Cortex of kidney (tissue), 1 donor: ENCODE results near the gene SFXN5.

ENCODE experiments used
- DNase-seq: peaks from one replicate; lab custom pipeline; 2025; lab: John Stamatoyannopoulos, UW

SFXN5 gene

DNA sequence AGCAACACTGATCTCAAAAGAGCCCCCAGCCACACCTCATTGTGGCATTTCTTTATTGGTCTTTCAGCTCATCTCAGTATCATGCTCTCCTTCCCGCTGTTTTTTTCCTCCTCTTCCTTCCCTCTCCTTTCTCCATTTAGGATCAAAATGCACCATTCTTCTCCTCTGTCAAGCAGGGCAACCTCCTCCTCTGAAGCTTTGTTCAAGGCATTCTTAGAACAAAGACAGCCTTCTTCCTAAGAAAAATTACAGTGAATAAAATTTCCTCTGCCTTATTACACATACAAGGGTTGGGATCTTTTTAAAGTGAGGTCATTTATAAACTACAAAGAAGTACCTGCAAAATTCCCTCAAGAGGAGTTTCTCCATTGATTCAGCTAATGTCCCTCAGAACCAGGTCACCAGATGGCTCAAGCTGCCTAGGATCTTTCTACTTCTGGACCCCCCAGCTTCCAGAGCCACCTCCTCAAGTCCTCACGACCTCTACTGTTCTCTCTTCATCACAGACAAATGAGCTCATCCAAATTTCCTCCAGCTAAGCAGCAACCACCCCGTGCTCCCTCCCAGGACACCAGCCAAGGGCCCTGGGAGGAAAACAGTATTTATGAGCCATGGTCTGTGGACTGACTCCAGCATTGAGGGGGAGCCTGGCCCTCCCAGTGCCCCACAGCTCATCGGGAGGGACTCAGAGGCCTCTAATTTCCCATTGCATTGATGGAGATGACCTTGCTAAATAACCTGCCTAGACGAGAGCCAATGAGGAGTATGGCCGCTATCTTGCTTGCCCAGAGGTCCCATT lies 18.0 kb downstream of the SFXN5 start:
- no peak for DNase-seq

DNA sequence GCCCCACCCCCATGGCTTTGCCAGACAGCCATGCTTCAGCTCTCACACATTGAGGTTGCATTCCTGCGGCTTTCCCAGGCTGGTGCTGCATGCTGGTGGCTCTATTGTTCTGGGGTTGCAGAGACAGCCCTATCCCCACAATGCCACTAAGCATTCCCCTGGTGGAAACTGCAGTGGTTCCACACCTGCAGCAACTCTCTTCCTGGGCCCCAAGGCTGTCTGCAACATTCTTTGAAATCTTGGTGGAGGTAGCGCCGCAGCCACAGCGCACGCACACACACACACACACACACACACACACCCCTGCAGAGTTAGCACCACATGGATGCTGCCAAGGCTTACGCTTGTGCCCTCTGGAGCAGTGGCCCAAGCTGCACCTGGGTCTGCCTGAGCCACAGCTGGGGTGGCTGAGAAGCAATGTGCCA lies 21.4 kb downstream of the SFXN5 start:
- no peak for DNase-seq

DNA sequence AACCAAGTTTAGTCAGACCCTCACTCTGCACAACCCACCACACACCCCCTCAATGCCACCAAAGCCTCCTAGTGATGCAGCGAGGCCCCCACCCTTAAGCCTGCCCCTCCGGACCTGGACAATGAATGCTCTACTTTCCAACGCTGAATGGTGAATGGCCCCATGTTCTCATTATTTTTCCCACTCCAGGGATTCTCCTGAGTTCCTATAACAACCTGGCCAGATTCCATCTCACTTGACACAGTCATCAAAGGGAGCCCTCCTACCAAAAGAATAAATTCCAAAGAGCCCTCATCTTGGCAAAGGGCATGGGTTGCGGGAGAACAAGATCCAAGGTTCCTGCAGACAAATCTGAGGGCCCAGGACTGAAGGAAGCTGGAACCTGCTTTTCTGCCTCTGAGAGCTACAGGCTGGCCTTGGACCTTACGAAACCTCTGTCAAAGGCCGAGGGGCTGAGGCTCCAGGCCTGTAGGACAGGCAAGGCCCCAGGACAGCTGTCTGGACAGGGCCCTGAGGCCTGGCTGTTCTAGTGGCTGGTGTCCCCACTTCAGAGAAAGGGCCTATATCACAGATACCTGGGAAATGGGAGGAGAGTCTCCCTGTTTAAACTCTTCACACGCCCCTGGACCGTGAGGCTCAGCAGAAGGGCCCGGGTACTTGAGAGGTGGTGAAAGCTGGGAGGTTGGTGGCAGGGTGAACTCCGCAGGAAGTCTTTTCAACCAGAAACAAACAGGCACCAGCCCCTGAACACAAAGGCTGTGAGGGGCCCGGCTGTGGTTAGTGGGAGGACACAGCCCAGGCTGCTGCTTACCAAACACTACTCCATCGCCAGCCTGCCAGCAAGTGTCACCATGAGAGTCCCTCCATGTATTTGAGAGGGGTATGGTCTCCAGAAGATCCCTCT lies 27.3 kb downstream of the SFXN5 start:
- DNase-seq, result no peak

DNA sequence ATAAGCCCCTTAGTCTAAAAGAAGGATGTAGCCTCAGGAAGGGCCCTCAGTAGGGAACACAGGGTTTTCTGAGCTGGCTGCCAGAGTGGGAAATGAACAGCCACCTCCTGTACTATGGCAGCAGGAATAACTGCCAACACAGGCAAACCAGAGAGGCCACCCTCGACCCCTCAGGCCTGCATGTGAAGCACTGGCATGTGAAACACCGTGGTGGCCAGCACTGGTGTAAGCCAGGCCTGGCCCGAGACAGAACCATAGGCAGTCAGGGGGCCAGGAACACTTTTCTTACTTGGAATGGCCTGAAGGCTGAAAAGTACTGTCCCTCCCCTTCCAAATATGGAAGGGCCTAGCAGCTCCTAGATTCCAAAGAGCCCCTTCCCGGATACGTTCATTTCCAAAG lies 28.2 kb downstream of the SFXN5 start:
- no peak for DNase-seq

DNA sequence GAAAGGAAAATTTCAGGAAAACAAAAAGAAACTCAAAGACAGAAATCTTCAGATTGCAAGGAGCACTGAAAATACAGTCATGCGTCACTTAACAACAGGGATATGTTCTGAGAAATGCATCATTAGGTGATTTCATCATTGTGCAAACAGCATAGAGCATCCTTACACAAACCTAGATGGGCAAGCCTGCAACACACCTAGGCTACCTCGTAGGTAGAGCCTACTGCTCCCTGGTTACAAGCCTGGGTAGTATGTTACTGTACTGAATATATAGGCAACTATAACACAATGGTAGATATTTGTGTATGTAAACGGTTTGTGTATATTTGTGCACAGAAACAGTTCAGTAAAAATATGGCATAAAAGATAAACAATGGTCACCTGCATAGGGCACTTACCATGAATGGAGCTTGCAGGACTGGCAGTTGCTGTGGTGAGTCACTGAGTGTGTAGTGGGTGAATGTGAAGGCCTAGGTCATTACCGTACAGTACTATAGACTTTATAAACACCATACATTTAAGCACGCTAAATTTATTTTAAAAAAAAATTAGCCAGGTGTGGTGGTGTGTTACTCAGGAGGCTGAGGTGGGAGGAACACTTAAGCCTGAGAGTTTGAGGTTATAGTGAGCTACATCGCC lies 33.4 kb downstream of the SFXN5 start:
- DNase-seq, result no peak

DNA sequence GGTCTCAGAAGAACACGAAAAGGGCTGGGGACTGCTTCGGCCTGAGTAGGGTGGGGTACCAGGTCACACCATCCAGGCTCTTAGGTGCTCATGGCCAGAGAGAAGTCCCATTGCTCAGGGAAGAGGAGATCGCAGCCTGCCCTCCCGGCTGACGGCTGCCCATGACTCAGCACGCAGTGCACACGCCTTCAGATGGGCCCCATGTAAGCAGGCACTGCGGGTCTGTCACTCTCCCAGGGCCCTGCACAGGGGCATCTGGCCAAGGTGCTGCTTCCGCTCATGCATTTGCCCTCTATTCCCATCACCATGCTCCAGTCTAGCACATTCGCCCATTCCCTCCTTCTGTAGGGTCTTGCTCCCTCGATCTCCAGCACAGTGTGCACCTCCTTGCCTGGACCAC lies 34.7 kb downstream of the SFXN5 start:
- DNase-seq, result no peak

DNA sequence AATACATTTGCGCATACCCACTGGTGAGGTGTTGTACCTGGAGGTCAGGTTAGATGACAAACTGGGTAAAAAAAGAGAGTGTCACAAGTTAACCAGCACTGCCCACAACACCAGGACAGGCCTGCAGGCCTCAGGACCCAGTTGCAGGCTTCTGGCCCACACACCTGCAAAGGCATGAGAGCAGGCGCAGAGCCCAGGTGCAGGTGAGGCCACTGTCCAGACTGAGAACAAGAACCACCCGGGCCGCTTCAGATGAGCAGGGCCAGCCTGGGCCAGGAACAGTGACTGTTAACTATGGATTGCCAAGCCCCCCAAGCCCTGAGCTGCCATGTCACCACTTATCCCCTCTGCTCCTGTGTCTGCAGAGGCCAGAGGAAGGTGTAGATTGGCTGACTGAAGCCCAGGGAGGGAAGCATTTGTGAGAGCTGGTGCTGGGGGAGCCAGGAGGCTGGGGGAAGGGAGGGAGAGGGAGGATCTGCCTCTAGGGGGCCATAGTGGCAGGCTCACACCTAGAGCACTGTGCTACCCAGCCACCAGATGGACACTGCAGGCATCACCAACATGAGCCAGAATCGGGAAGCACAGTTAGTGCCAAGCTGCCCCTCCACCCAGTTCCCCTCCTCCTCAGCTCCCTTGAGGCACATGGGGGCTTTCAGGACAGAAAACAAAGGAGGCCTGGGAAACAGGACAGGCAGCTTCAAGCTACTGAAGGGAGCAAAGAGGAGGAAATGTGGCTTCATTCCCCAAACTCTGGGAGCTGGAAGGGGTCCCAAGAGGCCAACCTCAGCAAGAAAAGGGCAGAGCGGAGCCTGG lies 35.4 kb downstream of the SFXN5 start:
- DNase-seq, result no peak

DNA sequence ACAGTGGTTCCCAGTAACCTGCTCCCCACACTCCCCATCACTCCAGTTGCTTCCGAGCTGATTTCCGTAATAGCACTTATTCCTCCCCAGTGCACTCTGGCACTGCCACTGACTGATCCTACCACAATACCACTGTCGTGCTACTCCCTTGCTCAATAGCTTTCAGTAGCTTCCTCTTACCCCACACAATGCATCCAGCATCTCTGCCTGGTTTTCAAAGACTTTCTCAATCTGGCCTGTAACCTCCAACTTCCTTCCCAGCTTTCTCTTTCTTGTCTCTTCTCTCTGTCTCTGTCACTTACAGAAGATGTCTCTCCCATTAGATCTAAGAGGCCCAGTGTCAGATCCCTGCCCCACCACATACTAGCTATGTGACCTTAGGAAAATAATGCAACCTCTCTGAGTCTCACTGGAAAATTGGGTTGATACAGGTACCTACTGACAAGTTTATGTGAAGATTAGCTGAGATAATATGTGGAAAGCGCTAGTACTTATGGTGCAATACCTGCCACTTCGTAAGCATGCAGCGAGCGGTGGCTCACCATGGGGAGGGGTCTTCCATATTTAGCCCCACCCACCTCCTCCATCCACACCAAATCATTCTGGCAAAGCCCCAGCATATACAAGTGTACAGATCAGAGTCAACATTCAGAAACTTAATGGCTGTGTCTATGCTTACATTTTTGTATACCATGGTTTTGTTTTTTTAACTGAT lies 36.7 kb downstream of the SFXN5 start:
- DNase-seq, result no peak

DNA sequence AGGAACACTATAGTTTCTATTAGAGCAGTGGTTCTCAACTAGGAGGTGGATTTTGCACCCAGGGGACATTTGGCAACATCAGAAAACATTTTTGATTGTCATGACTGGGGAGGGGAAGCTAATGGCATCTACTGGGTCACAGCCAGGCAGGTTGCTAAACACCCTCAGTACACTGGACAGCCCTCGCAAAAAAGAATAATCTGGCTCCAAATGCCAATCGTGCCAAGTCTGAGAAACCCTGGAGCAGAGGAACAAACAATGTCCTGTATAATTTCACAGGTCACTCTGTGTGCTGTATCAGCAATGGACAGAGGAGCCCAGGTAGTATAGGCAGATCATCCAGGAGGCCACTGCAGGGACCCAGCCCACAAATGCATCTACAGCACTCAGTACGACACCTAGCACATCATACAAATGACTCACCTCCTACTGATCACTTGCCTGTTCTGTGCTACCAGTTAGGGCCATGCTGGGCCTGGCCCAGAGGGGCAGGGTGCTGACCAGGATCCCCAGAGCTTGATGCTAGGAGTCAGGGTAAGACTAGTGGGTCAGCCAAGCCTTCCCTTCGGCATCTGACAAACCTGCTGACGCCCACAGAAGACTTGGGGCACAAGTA lies 37.6 kb downstream of the SFXN5 start:
- no peak for DNase-seq

DNA sequence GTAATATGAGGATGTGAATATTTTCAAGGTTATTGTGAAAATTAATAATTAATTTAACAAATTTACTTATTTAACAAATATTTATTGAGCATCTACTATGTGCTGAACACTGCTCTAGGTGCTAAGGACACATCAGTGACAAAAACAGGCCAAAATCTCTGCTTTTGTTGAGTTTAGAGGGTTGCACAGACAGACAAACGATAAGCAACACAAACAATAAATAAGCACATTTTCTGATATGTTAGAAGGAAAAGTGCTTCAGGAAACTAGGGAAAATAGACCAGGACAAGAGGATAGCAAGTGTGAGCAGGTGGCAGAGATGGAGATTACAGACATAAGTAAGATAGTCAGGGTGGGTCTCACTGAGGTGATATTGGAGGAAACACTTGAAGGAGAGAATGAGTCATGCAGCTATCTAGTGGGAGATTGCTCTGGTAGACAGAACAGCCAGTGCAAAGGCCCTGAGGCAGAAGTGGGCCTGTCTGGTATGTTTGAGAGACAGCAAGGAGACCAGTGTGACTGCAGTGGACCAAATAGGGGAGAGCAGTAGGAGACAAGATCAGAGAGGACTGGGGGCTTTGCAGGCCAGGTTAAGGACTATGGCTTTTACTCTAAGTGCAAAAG lies 38.3 kb downstream of the SFXN5 start:
- no peak for DNase-seq

DNA sequence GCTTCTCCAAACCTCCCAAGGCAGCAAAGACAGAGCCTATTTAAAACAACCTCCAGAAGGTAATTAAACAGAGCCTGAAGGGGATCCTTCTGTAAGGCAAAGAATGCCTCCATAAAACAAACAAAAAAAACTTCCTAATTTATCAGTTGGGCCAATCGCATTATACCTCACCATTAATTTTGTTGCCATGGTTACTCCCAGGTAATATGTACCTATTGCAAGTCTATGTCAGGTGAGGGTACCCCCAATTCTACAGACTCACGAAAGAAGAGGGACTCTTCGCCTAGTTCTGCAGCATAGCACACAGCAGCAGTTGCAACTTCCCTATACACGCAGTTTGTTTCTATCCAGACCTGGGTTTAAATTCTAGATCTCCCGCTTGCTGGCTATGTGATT lies 38.8 kb downstream of the SFXN5 start:
- no peak for DNase-seq

DNA sequence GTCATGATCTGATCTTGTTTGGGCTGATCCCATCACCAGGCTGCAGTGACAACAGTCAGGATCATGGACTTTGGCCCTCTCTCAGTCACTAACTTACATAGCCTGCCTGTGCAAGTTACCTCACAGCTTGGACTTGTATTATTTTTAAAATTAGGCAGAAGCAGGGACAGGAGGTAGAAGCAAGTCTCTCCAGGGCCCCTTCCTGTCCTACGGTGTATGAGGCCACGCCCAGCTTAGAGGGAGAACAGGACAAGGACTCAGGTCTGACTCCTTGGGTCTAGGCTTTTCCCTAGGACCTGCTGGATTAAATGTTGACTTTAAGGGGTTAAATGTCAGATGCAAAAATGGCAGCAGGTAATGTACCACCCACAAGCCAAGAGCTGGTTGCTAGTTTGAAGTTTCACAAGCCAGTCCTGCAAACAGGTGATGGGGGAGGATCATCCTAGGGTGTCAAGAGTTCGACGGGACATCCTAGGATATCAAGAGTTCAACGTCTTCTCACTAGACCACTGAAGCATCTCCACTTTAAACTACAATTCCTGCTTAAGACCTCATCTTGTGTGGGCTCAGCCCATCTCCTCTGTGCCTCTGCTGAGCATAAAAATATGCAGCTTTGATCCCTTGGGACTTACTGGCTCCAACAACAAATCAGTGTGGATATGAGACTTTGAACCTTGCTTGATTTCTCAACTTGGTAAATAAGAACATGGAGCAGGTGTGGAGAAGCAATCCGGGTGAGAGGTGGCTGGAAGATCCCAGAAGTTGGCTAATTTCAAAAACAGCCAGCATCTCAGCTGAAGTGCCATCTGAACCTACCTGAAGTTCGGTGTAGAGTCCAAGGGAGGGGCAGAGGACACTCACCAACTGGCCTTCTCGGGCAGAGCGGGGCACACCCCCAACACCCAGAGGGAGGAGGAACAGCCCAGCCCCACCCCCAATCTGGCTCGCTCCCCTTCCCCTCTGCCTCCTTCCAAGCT lies 39.5 kb downstream of the SFXN5 start:
- no peak for DNase-seq

DNA sequence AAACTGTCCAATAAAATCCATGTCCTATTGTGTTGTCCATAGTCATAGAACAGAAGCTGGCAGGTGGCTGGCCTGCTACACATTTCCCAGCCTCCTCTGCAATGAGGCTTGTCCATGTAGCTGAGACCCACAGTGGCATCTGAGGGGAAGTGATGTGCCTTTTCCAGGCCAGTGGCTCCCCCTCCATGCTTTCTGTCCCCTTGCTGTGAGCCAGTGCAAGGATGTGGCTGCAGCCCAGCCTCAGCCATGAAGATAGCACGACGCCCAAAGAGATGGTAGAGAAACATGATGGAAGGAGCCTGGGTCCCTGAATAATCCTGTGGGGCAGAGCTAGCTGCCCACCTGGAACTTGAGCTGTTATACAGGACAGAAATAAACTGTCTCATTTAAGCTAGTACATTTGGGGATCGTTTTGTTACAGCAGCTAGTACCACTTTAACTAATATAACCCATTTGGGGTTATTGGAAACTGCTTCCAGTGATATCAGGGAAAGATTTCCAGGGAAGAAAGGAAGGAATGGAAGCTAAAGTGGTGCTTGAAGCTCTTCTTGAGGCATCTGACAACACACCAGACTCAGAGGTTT lies 40.3 kb downstream of the SFXN5 start:
- no peak for DNase-seq

DNA sequence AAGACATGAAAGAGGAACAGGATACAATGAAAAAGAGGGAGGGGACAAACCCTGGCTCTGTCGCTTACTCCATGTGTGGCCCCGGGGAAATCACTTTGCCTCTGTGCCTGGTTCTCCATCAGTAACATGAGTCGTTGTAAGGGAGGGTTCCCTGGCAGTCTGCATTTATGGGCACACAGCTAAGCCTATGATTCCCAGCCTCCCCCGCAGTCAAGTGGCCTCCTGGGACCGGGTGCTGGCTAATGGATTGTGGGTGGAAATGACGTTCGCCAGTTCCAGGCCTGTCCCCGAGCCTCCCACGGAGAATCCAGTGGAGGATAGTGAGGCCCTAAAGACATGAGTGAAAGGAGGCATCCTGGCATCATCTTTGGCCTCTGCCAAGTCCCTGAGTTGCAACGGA lies 42.7 kb downstream of the SFXN5 start:
- DNase-seq, result no peak

DNA sequence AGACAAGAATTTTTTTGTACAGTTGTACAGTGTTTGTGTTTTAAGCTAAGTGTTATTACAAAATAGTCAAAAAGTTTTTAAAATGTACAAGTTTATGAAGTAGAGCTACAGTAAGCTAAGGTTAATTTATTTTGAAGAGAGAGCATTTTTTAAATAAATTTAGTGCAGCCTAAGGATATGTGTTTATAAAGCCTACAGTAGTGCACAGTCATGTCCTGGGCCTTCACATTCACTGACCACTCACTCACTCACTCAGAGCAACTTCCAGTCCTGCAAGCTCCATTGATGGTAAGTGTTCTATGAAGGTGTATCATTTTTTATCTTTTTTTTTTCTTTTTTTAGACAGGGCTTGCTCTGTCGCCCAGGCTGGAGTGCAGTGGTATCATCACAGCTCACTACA lies 44.2 kb downstream of the SFXN5 start:
- no peak for DNase-seq

DNA sequence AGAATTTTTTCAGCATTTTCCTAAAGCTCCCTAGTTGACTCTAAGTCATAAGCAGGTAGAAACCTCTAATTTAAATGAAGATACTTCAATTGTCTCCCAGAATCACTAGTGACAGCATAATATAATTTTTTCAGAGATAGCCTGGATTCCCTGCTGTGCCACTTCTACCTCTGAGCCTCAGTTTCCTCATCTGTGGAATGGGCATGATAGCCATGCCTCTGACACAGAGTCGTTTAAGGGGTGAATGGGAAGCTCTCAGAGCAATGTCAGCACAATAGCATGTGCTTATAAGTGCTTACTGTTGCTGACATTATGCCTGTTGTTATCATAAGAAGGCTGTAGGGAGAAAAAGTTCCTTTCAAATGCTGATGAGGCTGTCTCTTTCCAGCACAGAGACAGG lies 48.0 kb downstream of the SFXN5 start:
- no peak for DNase-seq

DNA sequence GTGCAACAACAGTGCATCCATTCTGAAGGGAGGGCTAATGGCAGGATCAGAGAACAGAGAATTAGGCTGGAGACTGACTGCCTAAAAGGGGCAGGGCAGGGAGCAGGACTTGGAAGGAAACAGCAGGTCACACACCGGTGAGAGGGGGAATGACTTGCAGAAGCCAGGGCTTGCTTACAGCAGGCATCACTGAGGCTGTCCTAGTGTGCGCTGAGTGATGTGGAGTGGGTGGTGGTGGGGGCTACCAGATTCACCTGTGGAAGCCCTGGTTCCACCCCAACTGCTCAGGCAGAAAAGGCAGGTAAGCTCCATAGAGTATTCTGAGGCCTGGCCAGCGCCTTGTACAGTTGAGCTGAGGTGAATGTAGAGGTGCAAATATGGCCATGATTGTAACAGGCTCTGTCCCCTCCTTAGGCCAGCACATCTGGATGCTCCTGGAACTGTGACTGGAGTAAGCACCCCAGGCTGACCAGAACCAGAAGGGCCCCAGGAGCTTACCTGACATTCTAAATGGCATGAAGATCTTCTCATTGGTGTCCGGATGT lies 49.4 kb downstream of the SFXN5 start:
- DNase-seq, result no peak

DNA sequence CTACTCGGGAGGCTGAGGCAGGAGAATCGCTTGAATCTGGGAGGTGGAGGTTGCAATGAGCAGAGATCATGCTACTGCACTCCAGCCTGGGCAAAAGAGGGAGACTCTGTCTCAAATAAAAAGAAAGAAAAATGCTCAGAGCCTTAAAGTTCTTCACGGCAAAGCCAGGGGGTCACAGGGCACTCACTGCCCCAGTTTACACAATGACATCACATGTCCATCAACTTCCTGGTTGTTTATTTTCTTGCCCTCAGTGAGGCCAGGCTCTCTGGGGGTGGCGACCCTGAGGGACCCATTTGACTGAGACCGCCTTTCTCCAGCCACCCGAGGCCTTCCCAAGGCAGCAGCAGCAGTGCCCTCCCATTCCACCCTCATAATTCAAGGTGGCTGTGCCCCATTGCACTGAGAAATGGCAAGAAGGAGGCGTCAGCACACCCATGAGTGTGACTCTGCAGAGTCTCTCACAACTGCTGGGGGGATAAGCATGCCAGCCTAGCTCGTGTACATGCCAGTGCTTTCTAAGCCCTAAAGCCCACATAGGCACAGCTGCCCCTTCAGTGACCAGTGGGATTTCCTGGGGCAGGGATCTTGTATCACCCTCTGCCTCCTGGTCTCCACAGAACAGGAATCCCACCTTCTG lies 50.0 kb downstream of the SFXN5 start:
- no peak for DNase-seq
